Embryonic facial prominence (tissue), 1 donor: ENCODE measurements around the gene ABCC10.
"Not testable (repeated sequence)": the region's sequence is repeated elsewhere in the genome, so short reads cannot be mapped to it uniquely, and the experiment has no call there.

Experiments
- DNase-seq: peaks from one replicate; pipeline ENCODE4 v3.0.0-alpha.2; 2016; ENCODE audit errors: extremely low spot score

Gene ABCC10

DNA sequence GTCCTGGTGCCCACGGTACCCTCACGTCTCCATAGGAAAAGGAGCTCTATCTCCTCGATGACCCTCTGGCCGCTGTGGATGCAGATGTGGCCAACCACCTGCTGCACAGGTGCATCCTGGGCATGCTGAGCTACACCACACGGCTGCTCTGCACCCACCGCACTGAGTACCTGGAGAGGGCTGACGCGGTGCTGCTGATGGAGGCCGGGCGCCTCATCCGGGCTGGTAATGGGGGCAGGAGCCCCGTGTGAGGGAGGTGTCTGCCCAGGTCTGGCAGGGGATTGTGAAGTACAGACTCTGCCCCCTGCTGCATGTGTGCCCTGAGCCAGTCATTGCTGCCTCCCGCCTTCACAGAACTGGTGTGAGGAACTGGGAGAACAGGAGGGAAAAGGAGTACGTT, 15.6 kb downstream of the ABCC10 start:
- no peak for DNase-seq

DNA sequence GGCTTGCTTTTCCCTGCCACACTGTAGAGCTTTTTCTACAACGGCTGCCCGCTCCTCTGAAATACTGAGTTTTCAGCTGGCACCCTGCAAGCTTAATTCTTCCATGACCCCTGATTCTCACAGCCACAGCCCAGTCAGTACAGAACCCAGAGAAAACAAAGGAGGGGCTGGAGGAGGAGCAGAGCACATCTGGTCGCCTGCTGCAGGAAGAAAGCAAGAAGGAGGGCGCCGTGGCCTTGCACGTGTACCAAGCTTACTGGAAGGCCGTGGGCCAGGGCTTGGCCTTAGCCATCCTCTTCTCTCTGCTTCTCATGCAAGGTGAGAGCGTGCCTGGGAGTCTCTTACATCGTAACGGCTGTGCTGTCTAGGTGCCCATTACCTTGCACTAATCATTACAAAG, 16.7 kb downstream of the ABCC10 start:
- no peak for DNase-seq

DNA sequence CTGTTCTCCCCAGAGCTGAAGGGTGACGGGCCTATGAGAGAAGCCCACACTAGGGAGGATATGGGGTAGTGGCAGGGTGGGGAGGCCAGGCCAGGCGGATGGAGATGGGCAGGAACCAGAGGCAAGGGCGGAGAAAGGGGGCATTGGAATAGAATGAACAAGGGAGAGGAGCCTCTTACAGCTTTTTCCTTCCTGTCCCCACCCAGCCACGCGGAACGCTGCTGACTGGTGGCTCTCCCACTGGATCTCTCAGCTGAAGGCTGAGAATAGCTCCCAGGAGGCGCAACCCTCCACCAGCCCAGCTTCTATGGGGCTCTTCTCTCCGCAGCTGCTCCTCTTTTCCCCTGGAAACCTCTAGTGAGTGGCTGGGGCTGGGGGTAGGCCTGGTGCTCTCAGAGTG, 17.2 kb downstream of the ABCC10 start:
- no peak for DNase-seq

DNA sequence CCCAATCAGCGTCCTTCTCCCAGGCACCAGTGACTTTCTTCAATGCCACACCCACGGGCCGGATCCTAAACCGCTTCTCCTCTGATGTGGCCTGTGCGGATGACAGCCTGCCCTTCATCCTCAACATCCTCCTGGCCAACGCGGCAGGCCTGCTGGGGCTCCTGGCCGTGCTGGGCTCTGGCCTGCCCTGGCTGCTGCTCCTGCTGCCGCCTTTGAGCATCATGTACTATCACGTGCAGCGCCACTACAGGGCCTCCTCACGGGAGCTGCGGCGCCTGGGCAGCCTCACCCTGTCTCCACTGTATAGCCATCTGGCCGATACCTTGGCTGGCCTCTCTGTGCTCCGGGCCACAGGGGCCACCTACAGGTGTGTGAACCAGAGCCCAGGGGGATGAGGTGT, 18.2 kb downstream of the ABCC10 start:
- DNase-seq: no peak

DNA sequence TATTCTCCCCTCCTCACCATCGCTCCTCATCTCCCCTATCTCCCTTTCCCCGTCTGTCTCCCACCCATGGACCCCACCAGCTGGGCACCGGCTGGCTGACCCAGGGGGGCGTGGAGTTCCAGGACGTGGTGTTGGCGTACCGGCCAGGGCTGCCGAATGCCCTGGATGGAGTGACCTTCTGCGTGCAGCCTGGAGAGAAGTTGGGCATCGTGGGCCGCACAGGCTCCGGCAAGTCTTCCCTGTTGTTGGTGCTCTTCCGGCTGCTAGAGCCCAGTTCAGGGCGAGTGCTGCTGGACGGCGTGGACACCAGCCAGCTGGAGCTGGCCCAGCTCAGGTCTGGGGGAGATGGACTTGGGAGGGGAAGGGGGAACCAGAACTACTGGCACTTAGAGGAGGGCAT, 20.3 kb downstream of the ABCC10 start:
- DNase-seq: no peak

DNA sequence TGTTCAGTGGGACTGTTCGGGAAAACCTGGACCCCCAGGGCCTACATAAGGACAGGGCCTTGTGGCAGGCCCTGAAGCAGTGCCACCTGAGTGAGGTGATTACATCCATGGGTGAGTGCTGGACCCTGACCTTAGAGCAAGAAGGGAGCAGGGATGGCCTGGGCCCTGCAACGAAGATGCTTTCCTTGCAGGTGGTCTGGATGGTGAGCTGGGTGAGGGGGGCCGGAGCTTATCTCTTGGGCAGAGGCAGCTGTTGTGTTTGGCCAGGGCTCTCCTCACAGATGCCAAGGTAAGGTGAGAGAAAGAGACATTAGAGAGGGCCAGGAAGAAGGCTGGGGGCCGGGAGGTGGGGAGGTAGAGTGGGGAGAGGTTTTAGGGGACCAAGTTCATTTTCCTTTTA, 21.6 kb downstream of the ABCC10 start:
- DNase-seq: no peak

DNA sequence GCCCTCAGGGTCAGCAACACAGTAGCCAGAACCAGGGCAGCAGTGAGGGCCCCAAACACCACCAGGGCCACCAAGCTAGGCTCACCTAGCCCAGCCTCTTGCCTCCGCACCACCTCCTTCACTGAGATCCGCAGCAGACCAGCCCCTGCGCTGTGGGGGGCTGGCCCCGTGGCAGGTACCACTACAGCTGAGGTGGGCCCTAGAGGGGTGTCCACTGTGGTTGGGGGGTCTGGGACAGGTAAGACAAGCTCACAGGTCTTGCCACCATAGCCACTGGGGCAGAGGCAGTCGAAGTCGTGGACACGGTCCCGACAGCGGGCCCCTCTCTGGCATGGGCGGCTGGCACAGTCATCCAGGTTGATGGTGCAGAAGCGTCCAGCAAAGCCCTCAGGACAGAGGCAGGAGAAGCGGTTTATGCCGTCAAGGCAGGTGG, 23.4 kb downstream of the ABCC10 start:
- no peak for DNase-seq

DNA sequence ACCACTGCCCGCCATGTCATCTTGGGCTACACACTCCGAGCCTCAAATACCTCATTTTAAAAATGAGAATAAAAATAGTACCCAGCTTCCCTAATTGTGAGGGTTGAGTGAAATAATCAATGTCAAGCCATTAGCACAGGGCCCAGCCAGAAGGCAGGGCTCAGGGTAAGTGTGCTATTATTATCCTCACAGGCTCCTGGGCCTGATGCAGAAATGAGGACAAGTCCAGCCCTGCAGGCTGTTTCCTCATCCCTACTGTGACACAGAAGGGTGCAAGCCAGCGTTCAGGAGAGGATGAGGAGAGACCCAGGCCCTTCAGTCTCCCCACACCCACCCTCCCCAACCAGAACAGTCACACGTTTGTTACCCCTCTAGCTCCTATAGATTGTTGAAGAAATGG, 24.0 kb downstream of the ABCC10 start:
- no peak for DNase-seq

DNA sequence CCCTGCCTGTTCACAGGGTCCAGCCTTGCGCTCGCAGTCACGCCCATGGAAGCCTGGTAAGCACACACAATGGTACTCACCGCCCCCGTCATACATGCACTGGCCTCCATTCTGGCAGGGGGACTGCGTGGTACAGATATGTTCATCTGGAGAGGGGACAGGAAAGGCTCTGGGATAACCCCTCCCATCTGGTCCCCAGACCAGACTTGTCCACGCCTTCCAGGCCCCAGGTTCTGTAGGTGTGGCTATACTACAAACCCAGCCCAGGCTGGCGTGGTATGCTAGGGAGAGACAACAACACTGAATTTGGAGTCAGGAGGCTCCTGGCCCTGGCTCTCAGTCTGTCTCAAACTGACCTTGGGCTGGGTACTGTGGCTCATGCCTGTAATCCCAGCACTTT, 24.6 kb downstream of the ABCC10 start:
- DNase-seq: no peak

DNA sequence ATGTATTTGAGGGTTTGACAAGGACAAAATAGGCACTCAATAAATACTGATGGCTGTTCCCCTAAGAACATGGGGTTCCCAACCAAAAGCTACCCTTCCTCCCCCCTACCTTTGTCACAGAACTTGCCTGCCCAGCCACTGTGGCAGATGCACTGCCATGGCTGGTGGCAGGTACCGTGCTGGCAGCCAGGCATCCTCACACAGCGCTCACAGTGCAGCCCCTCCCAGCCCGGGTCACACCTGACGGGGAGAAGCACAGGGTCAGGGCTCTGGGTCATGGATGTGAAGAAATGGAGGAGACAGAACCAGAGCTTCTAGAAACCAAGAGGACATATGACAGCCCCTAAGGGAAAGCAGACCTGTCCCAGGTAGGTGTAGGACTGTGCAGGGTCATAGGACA, 25.6 kb downstream of the ABCC10 start:
- no peak for DNase-seq

DNA sequence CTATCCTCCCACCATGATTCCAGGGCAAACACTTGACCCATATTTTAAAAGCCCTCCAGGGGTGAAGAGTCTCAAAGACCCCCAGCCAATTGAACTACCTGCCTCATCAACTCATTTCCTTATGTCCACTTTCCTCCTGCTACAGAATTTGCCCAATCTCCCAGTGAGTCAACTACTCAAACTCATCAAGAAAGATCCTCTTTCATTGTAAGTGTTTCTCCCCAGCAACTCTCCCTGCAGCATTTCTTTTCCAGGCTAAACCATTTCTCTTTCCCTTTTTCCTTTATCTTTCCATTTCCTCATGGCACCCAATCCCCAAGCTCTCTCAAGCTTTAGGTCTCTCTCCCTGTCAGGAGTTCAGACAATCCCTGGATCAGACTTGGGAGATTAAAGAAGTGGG, 26.5 kb downstream of the ABCC10 start:
- no peak for DNase-seq

DNA sequence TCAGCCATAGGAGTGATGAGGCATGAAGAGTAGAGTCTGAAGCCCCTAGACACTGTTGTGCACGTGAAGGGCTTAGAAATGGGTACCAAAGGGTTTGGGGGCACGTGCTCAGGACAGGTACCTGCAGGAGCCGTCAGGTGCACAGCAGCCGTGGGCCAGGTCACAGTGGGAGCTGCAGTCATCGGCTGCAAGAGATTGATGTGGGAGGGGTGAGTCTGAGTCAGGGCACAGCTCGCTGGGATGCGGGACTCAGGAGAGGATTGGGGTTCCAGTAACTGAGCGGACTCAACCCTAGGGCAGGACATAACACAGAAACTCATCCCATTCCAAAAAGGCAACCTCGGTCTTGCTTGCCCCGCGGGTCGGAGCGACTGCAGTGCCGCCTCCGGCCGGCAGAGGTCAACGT, 27.0 kb downstream of the ABCC10 start:
- no peak for DNase-seq

DNA sequence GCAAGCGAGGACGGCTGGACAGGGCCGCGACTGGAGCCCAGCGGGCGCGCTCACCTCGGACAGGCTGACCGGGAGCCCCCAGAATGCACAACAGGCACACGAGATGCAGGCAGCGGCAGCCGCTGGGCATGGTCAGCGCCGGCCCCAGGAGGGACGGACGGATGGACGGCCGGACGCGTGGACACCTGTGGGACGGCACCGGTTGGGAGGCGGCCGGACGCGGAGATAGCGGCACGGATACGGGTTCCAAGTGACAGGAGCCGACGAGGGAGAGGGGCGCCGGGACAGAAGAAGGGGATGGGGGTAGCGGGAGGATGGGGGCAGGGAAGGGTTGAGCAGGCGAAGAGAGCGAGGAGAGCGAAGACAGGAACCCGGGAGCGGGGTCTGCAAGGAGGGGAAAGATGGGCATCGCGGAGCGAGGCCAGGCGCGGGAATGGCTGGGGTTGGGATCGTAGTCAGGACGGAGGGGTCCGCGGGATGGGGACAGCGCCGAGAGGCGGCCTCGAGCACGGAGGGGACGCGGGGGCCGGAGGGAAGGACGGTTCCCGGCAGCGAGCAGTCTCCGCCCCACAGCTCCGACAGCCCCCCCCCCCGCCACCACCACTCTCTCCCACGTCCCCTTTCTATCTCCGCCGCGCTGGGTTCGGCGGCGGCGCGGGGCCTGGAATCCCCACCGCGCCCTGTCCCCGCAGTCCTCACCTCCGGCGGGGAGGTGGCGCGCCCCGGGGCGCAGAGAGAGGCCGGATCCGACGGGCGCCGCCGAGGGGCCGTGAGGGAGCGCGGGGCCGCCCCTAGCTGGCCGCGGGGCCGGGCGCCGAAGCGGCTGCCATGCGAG, 27.6 kb downstream of the ABCC10 start:
- DNase-seq: no peak

DNA sequence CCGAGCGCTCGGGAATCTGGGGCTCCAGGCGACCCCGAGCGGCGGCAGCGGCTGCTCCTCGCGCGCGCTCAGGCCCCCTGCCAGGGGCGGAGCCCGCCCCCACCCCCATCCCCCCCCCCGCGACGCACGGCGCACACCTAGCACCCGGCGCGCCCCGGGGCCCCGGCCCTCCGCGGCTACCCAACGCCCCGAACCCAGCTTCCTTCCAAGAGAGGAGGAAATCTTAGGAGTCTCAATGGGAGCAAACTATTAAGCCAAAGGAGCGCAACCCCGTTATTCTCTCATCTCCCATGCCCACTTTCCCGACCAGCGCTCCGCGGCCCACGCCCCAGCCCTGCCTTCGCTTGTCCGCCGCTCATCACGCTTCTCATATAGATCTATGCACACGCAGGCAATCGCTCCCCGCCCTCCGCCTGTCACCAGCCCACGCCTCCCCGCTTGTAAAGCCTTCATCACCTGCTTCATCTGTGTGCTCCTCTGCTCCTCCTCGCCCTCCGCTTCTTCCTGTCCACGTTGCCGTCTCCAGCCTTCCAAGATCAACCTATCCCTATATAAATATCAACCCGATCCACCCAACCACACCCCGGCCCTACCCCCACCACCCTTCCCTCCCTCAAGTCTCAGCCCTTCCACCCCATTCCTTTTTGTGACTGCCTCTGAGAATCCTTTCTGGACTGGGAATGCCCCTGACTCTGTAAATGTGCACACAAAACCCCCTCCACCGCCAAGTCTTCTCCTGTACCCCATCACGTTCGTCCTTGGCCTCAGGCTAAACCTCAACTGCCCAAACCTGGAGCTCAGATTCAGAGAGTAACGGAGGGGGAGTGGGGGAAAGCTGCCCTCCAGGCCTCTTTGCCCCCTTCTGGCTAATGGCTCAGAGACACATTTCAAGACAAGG, 28.4 kb downstream of the ABCC10 start, which contains the start of gene DLK2:
Gene DLK2 (minus strand): TSS at position 18 of the 898 bp plus-strand sequence. CDS start 723 bp downstream, outside the sequence.
- no peak for DNase-seq

DNA sequence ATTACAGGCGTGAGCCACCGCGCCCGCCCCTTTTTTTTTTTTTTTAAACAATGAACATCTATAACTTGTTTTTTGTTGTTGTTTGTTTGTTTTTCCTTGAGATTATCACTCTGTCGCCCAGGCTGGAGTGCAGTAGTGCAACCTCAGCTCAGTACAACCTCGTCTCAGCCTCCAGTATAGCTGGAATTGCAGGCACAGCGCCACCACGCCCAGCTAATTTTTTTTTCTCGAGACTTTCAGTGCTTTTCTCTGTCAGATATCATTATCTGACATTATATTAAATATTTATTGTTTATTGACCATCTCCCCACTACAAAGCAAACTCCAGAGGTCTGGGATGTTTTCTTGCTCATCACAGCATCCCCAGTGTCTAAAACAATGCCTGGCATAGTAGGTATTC, 30.3 kb downstream of the ABCC10 start:
- DNase-seq: no peak

DNA sequence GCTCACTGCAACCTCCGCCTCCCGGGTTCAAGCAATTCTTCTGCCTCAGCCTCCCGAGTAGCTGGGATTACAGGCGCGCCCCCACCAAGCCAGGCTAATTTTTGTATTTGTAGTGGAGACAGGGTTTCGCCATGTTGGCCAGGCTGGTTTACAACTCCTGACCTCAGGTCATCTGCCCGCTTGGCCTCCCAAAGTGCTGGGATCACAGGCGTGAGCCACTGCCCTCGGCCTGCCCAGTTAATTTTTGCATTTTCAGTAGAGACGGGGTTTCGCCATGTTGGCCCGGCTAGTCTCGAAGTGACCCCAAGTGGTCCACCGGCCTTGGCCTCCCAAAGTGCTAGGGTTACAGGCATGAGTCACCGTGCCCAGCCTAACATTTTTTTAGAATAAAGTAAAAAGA, 30.8 kb downstream of the ABCC10 start:
- not testable (repeated sequence) for DNase-seq

DNA sequence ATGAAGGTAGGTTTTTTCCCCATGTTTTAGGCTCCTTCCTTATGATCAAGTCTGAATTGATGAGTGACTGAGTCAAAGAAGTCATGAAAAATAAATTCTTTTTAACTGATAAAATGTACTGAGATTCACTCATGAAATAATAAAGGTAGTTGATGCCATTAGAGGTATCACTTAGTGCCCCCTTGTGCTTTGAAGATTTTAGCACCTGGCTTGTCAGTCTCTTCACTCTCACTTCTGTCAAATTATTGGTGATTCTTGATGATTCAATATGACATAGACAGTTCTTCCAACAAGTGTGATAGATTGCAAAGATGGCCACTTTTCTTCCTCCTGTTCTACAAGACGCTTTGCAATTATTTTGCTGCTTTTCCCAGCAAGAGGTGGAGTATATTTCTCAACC, 32.2 kb downstream of the ABCC10 start:
- no peak for DNase-seq

DNA sequence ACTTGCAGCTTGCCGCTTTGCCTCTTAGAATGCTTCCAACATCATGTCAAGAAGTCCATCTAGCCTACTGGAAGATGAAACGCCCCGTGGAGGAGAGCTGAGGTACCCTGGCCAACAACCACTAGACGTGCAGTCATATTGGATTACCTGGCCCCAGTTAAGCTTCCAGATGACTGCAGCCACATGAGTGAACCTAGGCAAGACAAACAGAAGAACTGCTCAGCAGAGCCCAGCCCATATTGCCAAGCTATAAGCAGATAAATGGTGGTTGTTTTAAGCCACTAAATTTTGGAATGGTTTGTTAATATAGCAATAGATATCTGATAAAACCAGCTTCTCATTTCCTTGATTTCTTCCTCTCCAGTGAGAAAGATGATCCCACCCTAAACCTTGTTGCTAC, 32.7 kb downstream of the ABCC10 start:
- no peak for DNase-seq

DNA sequence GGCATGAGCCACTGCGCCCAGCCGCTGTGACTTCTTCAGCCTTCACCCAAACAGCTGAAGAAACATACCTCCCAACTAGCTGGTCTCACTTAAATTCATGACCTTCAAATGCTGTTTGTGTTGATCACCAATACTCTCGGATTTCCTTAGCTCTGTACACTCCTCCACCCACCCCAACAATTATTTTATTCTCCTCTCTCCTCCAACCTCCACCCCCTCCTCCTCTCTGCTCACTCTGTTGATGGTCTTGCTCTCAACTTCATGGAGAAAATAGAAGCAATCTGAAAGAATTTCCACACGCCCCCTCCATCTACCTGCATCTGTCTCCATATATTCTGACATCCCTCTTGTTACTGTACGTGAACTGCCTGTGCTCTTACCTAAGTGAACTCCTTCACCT, 34.6 kb downstream of the ABCC10 start:
- no peak for DNase-seq

DNA sequence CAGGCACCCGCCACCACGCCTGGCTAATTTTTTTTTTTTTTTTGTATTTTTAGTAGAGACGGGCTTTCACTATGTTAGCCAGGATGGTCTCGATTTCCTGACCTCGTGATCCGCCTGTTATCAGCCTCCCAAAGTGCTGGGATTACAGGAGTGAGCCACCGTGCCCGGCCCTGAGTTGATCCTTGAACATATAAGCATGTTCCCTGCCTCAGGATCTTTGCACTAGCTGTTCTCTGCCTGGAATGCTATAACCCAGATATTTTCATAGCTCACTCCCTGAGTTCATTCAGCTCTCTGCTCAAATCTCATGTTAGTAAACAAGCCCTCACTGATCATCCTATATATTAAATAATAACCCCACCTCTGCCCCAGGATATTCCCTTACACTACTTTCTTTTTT, 37.0 kb downstream of the ABCC10 start:
- no peak for DNase-seq

DNA sequence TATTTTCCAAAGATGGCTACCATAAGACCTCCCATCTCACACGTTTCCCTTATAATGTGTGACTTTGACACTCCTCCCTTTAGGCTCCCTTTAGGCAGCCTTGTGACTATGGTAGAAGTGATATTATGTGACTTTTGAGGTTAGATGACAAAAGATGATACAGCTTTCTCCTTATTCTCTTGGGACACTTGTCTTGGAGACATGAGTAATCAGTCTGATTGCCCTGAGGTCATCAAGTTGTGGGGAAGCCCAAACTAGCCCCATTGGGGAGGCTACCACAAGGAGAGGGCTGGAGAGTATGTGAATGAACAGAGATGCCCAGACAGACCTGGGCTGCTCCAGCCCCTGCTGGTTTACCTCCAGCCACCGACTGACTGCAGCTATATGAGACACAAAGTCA, 38.6 kb downstream of the ABCC10 start:
- no peak for DNase-seq

DNA sequence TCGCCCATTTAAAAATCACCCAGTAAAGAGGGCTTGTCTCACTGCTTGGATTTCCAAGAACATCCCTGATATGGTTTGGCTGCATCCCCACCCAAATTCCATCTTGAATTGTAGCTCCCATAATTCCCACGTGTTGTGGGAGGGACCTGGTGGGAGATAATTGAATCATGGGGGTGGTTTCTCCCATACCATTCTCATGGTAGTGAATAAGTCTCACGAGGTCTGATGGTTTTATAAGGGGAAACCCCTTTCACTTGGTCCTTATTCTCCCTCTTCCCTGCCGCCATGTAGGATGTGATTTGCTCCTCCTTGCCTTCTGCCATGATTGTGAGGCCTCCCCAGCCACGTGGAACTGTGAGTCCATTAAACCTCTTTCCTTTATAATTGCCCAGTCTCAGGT, 39.9 kb downstream of the ABCC10 start:
- not testable (repeated sequence) for DNase-seq

DNA sequence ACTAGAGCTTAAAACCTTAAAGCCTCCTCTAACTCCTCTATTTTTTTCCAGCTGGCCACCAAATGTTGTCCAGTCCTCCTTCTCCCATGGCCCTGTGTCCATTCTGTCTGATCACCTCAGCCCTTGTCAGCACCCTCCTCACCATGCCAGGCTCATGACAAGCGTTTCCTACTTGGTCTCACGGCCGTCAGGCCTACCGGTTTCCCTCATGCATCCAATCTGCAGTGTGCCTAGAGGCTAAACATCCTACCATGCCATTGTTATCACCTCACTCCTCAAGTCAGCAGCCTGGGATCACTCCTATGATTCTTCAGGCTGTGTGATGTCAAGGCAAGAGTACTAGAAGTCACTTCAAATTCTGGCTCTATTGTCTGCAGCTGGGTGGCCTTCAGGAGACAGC, 40.4 kb downstream of the ABCC10 start:
- DNase-seq: no peak
